Measurements from ENCODE around the gene FGF14.

Gene FGF14

DNA sequence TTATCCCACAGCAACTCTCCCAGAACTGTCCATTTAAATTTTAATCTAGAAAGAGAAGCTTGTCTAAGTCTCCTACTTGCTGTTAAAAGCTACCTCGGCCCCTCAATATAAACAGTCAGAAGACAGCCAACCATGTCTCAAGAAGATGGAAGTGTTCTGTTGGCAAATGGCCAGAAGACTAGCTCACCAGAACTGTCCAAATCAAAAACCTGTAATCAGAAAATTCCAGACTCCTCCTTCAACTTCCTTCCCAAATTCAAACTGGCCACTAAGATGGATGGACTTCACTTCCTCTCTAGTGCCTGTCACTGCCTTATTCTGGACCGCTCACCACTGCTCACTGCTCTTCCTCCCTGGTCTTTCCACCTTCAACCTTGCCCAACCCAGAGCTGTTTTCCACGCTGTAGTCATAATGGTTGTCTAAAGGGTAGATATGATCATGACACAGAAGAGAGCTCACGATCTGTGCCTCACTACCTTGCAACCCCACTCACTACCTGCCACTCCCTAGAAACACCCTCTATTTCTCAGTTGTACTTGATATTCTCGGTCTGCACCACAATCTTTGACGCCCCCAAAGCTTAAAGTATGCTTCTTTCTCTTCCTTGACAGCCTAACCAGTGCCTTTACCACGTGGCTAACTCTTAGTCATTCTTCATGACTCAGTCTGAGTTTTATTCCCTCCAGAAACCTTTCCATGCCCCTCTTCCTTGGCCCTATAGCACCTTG lies 9.2 kb downstream of the FGF14 start:
- TF ChIP-seq CTCF (IDR thresholded peaks at IDR 0.05): no peak
- DNase-seq (ENCODE audit: low spot score): no peak
- Histone ChIP-seq H3K27ac (no peak overlapping the region), H3K4me3 (no peak overlapping the region)

DNA sequence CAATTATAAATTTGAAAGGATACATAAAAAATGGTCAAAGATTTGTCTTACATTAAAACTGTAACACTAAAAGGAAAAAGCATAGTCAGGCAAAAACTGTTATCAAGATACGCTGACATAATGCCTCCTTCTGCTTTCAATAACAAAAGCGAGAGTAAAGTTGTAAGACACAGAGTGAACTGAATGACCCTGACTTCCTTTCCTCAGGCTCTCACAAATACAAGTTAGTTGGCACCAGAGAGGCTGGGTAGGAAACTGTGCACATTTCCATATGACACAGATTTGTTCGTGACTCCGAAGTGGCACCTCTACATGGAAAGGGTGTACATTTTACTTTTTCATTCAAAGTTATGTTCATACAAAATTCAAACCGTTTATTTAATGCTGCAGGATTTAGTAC lies 15.4 kb downstream of the FGF14 start:
- Histone ChIP-seq H3K4me3 (no peak overlapping the region), H3K27ac (no peak overlapping the region)
- TF ChIP-seq CTCF (IDR thresholded peaks at IDR 0.05): no peak
- DNase-seq (ENCODE audit: low spot score): no peak

DNA sequence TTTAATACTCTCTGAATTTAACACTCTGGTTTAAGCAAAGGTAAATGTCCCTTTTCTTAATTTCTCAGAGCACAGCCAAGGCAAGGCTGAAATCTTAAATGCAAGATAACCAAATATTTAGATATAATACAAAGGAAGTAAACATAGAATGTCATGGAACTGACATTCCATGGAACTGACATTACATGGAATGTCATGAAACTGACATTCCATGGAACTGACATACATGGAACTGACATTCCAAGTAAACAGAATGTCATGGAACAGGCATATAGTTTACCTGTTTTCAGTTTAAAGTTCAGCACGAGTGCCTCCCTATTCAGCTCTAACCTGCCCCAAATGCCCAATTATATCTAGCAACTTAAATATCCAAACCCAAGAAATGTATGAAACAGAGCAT lies 21.8 kb downstream of the FGF14 start:
- TF ChIP-seq CTCF (IDR thresholded peaks at IDR 0.05): no peak
- no peak for DNase-seq (ENCODE audit: low spot score)
- H3K27ac ChIP-seq: no peak overlapping the region
- H3K4me3 ChIP-seq: no peak overlapping the region

DNA sequence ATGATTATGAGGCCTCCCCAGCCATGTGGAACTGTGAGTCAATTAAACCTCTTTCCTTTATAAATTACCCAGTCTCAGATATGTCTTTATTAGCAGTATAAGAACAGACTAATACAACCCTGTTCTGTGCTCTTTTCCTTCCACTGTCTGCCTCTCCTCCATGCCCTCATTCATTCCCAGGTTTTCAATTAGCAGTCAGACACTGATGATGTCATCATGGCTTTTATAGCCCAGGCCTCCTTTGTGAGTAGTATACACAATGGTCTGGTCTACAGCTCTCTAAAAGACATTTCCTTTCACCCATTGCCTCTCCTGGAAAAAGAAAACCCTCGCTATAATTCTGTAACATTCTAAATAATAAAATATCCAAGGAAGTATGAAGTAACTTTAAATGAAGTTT lies 25.5 kb downstream of the FGF14 start:
- Histone ChIP-seq H3K27ac (no peak overlapping the region), H3K4me3 (no peak overlapping the region)
- TF ChIP-seq CTCF (IDR thresholded peaks at IDR 0.05): no peak
- DNase-seq (ENCODE audit: low spot score): no peak

GRCh38 chr13:102374726-102375125 lies 27.1 kb downstream of the FGF14 start:
- H3K27ac ChIP-seq: no peak overlapping the region
- no peak for DNase-seq (ENCODE audit: low spot score)
- TF ChIP-seq CTCF (IDR thresholded peaks at IDR 0.05): no peak
- H3K4me3 ChIP-seq: no peak overlapping the region

- TF ChIP-seq CTCF (IDR thresholded peaks at IDR 0.05): no peak
- no peak for DNase-seq (ENCODE audit: low spot score)
- Histone ChIP-seq H3K4me3 (no peak overlapping the region), H3K27ac (no peak overlapping the region)
Measured at GRCh38 chr13:102374233-102374632, 27.6 kb downstream of the FGF14 start.

DNA sequence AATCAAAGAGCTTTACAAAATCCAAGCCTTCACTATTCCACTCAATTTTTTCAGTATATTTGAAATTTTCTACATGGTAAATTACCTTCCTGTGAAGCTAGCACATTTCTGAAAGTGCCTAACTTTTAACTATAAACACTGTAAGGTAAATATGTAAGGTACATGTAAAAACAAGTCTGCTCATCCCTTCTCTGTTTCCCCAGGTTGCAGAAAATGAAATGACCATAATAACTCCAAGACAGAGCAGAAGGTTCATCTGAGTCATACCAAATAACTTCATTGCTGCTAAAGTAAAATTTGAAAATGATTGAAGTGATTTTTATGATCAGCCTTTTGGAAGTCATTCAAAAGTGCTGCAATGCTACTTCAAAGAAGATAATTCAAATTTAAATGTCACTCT lies 28.6 kb downstream of the FGF14 start:
- DNase-seq (ENCODE audit: low spot score): no peak
- H3K4me3 ChIP-seq: no peak overlapping the region
- no peak overlapping the region for H3K27ac ChIP-seq
- TF ChIP-seq CTCF (IDR thresholded peaks at IDR 0.05): no peak

All from coronary artery (tissue), 2 donors.